HG03432 (cell line): ENCODE data around the gene ARID1B.

Source experiments
- ATAC-seq: cut with Tn5 transposase; IDR thresholded peaks from one replicate; pipeline ENCODE4 v1.9.1; 2021; ENCODE audit warnings: mild to moderate bottlenecking, moderate library complexity; ENCODE audit not compliant: unreplicated experiment

ARID1B gene

GRCh38 chr6:157013649-157014304, 236.6 kb downstream of the ARID1B start:
- no peak for ATAC-seq

- ATAC-seq, result no peak
Observed at GRCh38 chr6:157014871-157015270, 237.7 kb downstream of the ARID1B start.

- ATAC-seq, result no peak
Observed at GRCh38 chr6:157017022-157017421, 239.8 kb downstream of the ARID1B start.

GRCh38 chr6:157017861-157018260, 240.7 kb downstream of the ARID1B start:
- ATAC-seq, result no peak

GRCh38 chr6:157019115-157019641, 242.0 kb downstream of the ARID1B start:
- ATAC-seq, result no peak

- no peak for ATAC-seq
Observed at GRCh38 chr6:157019733-157020132, 242.6 kb downstream of the ARID1B start.

- no peak for ATAC-seq
Observed at GRCh38 chr6:157020398-157020797, 243.2 kb downstream of the ARID1B start.

- peak; percentile 45 for ATAC-seq
Observed at GRCh38 chr6:157020881-157021343, 243.7 kb downstream of the ARID1B start.

- peak; percentile 84 for ATAC-seq
Observed at GRCh38 chr6:157021344-157021992, 244.3 kb downstream of the ARID1B start.

GRCh38 chr6:157021993-157022740, 245.0 kb downstream of the ARID1B start:
- ATAC-seq, result peak; percentile 69

GRCh38 chr6:157023958-157024357, 246.8 kb downstream of the ARID1B start:
- ATAC-seq, result no peak

GRCh38 chr6:157024745-157025144, 247.6 kb downstream of the ARID1B start:
- ATAC-seq, result no peak

- no peak for ATAC-seq
Observed at GRCh38 chr6:157025437-157025836, 248.3 kb downstream of the ARID1B start.

GRCh38 chr6:157029980-157030690, 253.0 kb downstream of the ARID1B start:
- ATAC-seq, result peak; percentile 87

GRCh38 chr6:157030755-157031154, 253.6 kb downstream of the ARID1B start:
- no peak for ATAC-seq

GRCh38 chr6:157032923-157033322, 255.7 kb downstream of the ARID1B start:
- no peak for ATAC-seq

GRCh38 chr6:157033428-157034140, 256.4 kb downstream of the ARID1B start:
- no peak for ATAC-seq

GRCh38 chr6:157034436-157035230, 257.5 kb downstream of the ARID1B start:
- no peak for ATAC-seq

GRCh38 chr6:157035546-157035945, 258.4 kb downstream of the ARID1B start:
- no peak for ATAC-seq
